Measurements from ENCODE around the gene SP6. TPM values are rescaled to one million over a fixed set of nuclear protein-coding genes. Genes with fewer than 3 reads are reported as not detected.

Gene SP6
- total RNA-seq, 2 donors from 2014 or later, result 2.7 TPM; not detected in 1

DNA sequence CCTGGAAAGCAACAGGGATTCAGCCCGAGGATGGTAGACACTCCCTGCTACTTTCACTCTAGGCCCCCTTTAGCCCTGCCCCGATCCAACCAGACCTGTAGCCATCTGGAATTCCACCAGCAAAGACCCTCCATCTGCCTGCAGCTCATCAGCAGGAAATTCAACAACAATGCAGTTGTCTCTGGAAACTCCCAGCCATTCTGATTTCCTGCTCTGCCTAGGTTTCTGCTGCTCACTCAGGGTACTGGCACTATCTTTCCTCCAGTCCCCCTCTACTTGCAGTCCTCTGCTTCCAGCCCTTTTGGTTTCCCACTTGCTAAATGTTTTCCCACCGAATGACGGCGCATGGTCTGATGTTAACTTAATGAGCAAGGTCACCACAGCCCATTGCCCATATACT is 2.7 kb upstream of the SP6 start:
- peaks cover 22 to 31% of the 10 kb centered on the region in 2 donors for H3K27me3 ChIP-seq
- H3K9me3 ChIP-seq, result no peaks in the 10 kb centered on the region
- H3K4me1 ChIP-seq, result peaks cover 0 to 28% of the 10 kb centered on the region in 2 donors

DNA sequence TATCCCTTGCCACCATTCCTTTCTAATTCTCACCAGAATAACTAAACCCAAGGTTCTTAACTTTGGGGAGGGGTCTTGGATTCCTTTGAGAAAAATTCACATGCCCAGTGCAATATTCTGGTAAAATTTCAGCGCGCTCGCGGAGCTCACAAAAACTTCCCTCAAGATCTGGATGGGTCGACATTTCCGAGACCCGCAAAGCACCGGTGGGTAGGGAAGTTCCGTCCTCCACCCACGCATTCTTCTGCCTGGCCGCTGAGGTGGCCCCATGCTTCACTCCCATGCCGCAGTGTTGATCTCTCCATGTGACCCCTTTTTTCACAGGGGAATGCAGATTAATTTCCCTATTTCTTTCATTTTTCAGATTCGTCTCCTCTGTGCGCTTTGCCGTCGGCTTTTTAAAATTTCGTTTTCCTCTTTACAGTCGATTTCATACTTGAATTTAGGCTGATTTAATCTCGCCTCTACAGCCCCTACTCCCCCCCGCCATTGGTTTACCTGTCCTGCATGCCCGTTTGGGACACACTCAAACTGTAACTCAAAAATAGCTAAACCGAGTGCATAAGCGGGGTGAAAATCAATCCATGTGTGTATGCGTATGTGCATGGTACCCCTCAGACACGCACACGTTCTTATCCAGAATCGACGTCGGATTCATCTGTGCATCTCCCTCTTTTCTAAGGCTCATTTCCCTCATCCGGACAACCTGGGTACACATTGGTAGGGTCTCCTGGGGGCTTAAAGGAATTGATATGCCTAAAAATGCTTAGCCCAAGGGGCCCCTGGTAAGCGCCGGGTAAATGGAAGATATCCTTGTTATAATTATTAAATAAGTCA is 1.4 kb upstream of the SP6 start:
- peaks cover 29 to 34% of the 10 kb centered on the region in 2 donors for H3K27me3 ChIP-seq

More for the DNA sequence above, 2.7 kb upstream of the SP6 start:
- no peak for DNase-seq (ENCODE audit: low spot score)
- Histone ChIP-seq H3K36me3 (no peaks in the 10 kb centered on the region), H3K4me3 (no peak overlapping the region), H3K27ac (no peak overlapping the region)
- TF ChIP-seq, protein P1, sequence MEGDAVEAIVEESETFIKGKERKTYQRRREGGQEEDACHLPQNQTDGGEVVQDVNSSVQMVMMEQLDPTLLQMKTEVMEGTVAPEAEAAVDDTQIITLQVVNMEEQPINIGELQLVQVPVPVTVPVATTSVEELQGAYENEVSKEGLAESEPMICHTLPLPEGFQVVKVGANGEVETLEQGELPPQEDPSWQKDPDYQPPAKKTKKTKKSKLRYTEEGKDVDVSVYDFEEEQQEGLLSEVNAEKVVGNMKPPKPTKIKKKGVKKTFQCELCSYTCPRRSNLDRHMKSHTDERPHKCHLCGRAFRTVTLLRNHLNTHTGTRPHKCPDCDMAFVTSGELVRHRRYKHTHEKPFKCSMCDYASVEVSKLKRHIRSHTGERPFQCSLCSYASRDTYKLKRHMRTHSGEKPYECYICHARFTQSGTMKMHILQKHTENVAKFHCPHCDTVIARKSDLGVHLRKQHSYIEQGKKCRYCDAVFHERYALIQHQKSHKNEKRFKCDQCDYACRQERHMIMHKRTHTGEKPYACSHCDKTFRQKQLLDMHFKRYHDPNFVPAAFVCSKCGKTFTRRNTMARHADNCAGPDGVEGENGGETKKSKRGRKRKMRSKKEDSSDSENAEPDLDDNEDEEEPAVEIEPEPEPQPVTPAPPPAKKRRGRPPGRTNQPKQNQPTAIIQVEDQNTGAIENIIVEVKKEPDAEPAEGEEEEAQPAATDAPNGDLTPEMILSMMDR (IDR thresholded peaks at IDR 0.05), result no peak

DNA sequence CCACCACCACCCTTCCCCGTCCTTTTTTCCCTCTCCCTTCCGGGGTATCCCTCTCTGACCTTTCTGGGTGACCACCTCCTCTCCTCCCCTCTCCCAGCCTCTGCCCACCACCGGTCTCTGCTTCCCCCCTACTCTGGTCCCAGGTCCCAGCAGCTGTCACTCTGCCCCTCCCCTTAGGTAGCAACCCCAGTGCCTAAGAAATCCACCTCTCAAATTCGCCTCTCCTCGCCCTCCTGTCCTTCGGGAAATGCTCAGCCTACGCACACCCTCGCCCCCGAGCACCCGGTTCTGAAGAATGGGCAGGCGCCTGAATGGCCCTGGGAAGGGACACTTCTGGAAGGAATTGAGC is 775 bp upstream of the SP6 start:
- peaks cover 0 to 36% of the 10 kb centered on the region in 2 donors for H3K4me1 ChIP-seq
- H3K36me3 ChIP-seq, result no peaks in the 10 kb centered on the region
- no peak overlapping the region for H3K4me3 ChIP-seq
- H3K27me3 ChIP-seq, result peaks cover 34 to 35% of the 10 kb centered on the region in 2 donors
- TF ChIP-seq, protein P1 (IDR thresholded peaks at IDR 0.05), result no peak
- no peak overlapping the region for H3K27ac ChIP-seq
- H3K9me3 ChIP-seq, result no peaks in the 10 kb centered on the region
- no peak for DNase-seq (ENCODE audit: low spot score)

More for the DNA sequence above, 1.4 kb upstream of the SP6 start:
- Histone ChIP-seq H3K4me3 (no peak overlapping the region), H3K27ac (no peak overlapping the region), H3K9me3 (no peaks in the 10 kb centered on the region), H3K36me3 (no peaks in the 10 kb centered on the region), H3K4me1 (peaks cover 0 to 33% of the 10 kb centered on the region in 2 donors)
- no peak for DNase-seq (ENCODE audit: low spot score)
- TF ChIP-seq, protein P1 (IDR thresholded peaks at IDR 0.05), result no peak

DNA sequence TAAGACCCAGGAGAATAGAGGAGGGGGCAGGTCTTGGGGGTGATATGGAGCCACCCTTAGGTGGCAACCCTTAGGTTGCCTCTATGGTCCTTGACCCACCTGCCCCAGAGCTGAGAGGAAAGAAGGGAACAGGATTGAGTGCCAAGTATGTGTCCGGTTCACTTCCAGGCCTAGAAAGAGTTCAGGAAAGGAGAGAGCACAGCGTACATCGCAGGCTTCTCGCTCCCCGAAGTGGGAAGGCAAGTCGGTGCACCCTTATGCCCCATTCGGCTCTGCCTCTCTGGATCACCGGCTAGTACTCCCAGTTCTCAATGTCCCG is 631 bp downstream of the SP6 start:
- H3K27ac ChIP-seq, result no peak overlapping the region
- H3K27me3 ChIP-seq, result peaks cover 34 to 36% of the 10 kb centered on the region in 2 donors

DNA sequence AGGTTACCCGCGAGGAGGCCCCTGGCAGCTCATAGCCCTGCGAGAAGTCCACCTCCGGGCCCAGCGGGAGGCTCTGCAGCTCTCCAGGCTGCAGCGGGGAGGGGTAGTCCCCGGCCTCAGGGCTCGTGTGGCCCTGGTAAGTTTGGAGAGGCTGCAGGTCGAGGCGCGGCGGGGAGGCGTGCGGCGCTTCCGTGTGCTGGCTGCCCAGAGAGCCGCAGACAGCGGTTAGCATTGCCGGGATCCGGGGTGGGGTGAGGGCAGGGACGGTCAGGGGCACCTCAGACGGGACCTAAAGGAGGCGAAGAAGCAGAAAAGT is 2.8 kb downstream of the SP6 start:
- Histone ChIP-seq H3K9me3 (no peaks in the 10 kb centered on the region), H3K4me1 (peaks cover 0 to 30% of the 10 kb centered on the region in 2 donors), H3K36me3 (no peaks in the 10 kb centered on the region), H3K27me3 (peaks cover 23 to 28% of the 10 kb centered on the region in 2 donors), H3K4me3 (no peak overlapping the region), H3K27ac (no peak overlapping the region)
- TF ChIP-seq, protein P1 (IDR thresholded peaks at IDR 0.05), result no peak
- no peak for DNase-seq (ENCODE audit: low spot score)

More for the DNA sequence above, 631 bp downstream of the SP6 start:
- H3K4me3 ChIP-seq, result peak overlapping the region; percentile 19 to 45
- peaks cover 0 to 30% of the 10 kb centered on the region in 2 donors for H3K4me1 ChIP-seq
- TF ChIP-seq, protein P1 (IDR thresholded peaks at IDR 0.05), result no peak
- H3K36me3 ChIP-seq, result no peaks in the 10 kb centered on the region
- no peaks in the 10 kb centered on the region for H3K9me3 ChIP-seq
- DNase-seq (ENCODE audit: low spot score), result no peak

Measured in right atrium auricular region (tissue), 2 donors.